Body of pancreas (tissue), 4 donors: ENCODE data around the gene ETV5. TPM values are rescaled to one million over a fixed set of nuclear protein-coding genes. Genes with fewer than 3 reads are reported as not detected.

Experiments
- ATAC-seq: fragments of 150-250 bp; one replicate; pipeline ENCODE4 v1.9.1; 2016
- DNase-seq, 4 donors: peaks; one replicate each; pipeline ENCODE4 v3.0.0-alpha.2; 2019
- H3K27ac ChIP-seq, 4 donors: fragments of 200-600 bp; sonication (generic); 1 replicate in 3 of 4; 2 replicates in 1 of 4; pipeline versions ENCODE4 v1.5.1 to v1.6.1; 2016 to 2019; ENCODE audit warnings: mild to moderate bottlenecking in 1 of 4, mixed read lengths in 1 of 4, moderate library complexity in 1 of 4
- H3K27me3 ChIP-seq, 2 donors: fragments of 200-600 bp; sonication (generic); one replicate each; pipeline ENCODE4 v1.6.0; 2016; ENCODE audit warnings: mild to moderate bottlenecking in 1 of 2
- H3K36me3 ChIP-seq, 2 donors: fragments of 200-600 bp; sonication (generic); replicated peaks in 1 of 2; 2 replicates each; pipeline ENCODE4 v1.5.1; 2016; ENCODE audit warnings: low read depth in 2 of 2; ENCODE audit not compliant: insufficient read depth in 1 of 2
- H3K4me1 ChIP-seq: fragments of 200-600 bp; sonication (generic); one replicate; pipeline ENCODE4 v1.6.0; 2016
- H3K4me3 ChIP-seq, 2 donors: fragments of 200-600 bp; sonication (generic); 1 replicate in 1 of 2; 2 replicates in 1 of 2; pipeline ENCODE4 v1.5.1; 2016 to 2019
- H3K9me3 ChIP-seq, 3 donors: fragments of 200-600 bp; sonication (generic); 1 replicate in 2 of 3; 2 replicates in 1 of 3; pipeline ENCODE4 v1.5.1; 2016
- POLR2A ChIP-seq, 3 donors: fragments of 450-650 bp; IDR thresholded peaks; one replicate each; pipeline ENCODE4 v1.6.1; 2016; ENCODE audit warnings: antibody characterized with exemption in 3 of 3, mild to moderate bottlenecking in 2 of 3
- WGBS, 2 donors: methylation state at CpG; one replicate each; pipeline ENCODE4 v1.1.5; 2017; 5-methylcytosine and 5-hydroxymethylcytosine counted together
- intact Hi-C: fragments of 100-400 bp; cut with DNase I; formaldehyde crosslinking; loops from one replicate; pipeline ENCODE4 v1.15.1; 2023
- total RNA-seq, 2 donors: library from RNA; depleted of rRNA; stranded (reverse); fragments of >200 nt; gene quantifications; one replicate each; pipeline ENCODE4 v1.1.0, GENCODE V29; 2016
- TF ChIP-seq, protein P1 (sequence below), 7 experiments: fragments of 450-650 bp in 4 of 7; fragments of 200-600 bp in 3 of 7; sonication (generic) in 3 of 7; IDR thresholded peaks; one replicate each; pipeline ENCODE4 v1.5.1; 2016 to 2019; ENCODE audit warnings: antibody characterized with exemption in 7 of 7

ETV5 gene
- total RNA-seq, 2 donors from 2014 or later = 14.5 to 39.2 TPM

DNA sequence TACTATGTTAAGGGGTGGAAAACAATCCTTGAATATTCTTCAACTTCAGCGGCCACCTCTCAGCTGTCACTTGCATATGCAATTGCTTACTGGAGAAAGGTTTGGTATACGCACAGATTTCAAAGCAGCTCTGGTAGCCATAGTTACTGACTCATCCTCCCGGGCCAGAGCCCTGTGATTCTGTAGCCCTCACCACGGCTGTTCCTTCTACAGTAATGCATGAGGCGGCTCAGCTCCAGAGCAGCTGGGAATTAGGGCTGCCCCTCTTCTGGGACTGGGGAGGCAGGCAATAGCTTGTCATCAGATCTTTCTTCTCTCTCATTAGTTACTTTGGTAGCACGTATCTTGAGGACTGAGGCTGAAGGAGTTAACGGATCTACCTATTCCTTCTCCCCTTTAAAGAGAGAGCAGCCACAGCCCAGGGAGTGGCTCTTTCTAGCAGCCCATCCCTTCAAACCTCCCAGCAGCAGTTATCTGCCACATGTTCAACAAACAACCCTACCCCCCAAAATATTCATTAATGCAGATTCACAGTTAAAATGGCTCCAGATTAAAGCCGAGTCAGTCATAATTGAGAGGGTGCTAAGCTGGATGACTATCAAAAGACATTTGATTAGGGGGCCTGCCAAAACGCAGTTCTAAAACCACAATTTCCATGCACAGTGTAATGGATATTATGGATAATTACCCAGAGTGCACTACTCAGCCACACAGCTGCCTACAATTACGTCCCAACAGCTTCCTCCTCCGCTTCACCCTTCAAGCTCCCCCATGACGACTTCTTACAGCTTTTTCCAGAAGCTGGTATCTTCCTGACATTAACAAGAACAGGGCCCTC is 54.7 kb downstream of the ETV5 start:
- Histone ChIP-seq H3K36me3 (peaks cover 5 to 9% of the 10 kb centered on the region in 2 donors), H3K4me3 (no peak overlapping the region), H3K9me3 (no peaks in the 10 kb centered on the region), H3K4me1 (peaks cover 6% of the 10 kb centered on the region), H3K27ac (peak overlapping the region in 2 of 4 donors; percentile 46 to 49), H3K27me3 (no peaks in the 10 kb centered on the region)
- 87% methylated on average over 12 of the region's 12 CpGs for WGBS, 2 donors
- DNase-seq = no peak
- TF ChIP-seq POLR2A (IDR thresholded peaks at IDR 0.05) = no peak
- TF ChIP-seq, protein P1, sequence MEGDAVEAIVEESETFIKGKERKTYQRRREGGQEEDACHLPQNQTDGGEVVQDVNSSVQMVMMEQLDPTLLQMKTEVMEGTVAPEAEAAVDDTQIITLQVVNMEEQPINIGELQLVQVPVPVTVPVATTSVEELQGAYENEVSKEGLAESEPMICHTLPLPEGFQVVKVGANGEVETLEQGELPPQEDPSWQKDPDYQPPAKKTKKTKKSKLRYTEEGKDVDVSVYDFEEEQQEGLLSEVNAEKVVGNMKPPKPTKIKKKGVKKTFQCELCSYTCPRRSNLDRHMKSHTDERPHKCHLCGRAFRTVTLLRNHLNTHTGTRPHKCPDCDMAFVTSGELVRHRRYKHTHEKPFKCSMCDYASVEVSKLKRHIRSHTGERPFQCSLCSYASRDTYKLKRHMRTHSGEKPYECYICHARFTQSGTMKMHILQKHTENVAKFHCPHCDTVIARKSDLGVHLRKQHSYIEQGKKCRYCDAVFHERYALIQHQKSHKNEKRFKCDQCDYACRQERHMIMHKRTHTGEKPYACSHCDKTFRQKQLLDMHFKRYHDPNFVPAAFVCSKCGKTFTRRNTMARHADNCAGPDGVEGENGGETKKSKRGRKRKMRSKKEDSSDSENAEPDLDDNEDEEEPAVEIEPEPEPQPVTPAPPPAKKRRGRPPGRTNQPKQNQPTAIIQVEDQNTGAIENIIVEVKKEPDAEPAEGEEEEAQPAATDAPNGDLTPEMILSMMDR (IDR thresholded peaks at IDR 0.05) = no peak
- intact Hi-C loops = no loop called here
- ATAC-seq = no peak

DNA sequence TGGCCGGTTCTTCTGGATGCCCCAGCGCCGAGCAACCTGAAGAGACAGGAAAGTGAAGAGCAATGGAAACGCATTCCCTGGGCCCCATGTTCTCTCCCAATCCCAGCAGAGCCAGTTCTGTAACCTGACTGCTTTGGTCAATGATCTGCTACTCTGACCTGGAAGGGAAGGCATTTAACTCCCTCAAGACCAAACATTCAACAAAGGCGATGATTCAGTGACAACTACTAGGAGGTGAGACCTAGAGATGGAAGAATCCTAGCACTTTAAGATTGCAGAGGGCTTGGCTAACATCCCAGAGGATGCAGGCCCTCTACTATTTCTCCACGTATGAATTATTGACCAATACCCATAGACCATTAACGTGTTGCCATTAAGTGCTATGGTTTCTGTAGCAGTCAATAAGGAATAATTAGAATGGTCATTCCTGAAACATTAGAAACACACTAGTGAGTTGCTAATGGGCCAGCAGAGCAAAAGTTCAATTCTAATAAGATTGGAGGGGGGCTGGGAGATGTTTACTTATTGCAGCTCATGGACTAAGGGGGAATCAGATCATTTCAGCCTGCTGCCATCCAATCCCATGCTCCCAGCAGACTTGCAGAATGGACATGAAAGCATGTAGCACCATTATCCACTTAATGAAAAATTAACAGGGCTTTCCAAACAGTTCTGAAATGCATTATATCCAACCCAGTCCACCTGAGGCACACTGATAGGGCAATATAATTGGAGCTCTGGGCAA is 56.6 kb downstream of the ETV5 start:
- intact Hi-C loops = no loop called here
- no peak overlapping the region for H3K4me3 ChIP-seq
- H3K27me3 ChIP-seq = no peaks in the 10 kb centered on the region
- H3K4me1 ChIP-seq = peaks cover 6% of the 10 kb centered on the region
- ATAC-seq = no peak
- DNase-seq = no peak
- 65 to 78% methylated on average over 7 of the region's 7 CpGs for WGBS, 2 donors
- no peaks in the 10 kb centered on the region for H3K9me3 ChIP-seq
- peaks cover 5 to 9% of the 10 kb centered on the region in 2 donors for H3K36me3 ChIP-seq
- no peak overlapping the region for H3K27ac ChIP-seq
- TF ChIP-seq, protein P1 (IDR thresholded peaks at IDR 0.05) = no peak
- no peak for TF ChIP-seq POLR2A (IDR thresholded peaks at IDR 0.05)

DNA sequence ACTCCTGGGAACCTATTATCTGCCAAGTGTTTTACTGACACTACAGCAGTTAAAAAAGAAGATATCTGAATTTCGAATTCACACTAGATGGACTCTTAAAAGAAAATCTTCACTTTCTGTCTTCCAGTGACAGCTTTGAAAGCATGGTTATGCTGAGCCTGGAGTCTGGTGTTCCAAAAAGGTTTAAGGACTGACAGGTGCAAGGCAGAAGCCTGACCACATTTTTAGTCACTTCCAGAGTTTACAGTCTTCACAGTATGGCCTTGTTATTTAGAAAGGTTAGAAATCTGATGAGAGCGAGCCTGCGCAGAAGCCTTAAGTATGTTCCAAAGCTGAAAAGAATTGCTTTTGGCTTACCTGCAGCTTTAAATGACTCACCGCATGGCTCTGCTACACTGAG is 59.9 kb downstream of the ETV5 start:
- intact Hi-C loops = no loop called here
- Histone ChIP-seq H3K36me3 (peaks cover 5 to 9% of the 10 kb centered on the region in 2 donors), H3K4me3 (no peak overlapping the region), H3K4me1 (peaks cover 21% of the 10 kb centered on the region), H3K27ac (no peak overlapping the region), H3K9me3 (no peaks in the 10 kb centered on the region), H3K27me3 (no peaks in the 10 kb centered on the region)
- ATAC-seq (no peak), DNase-seq (no peak)
- no peak for TF ChIP-seq POLR2A (IDR thresholded peaks at IDR 0.05)
- TF ChIP-seq, protein P1 (IDR thresholded peaks at IDR 0.05) = no peak
- WGBS, 2 donors = 94 to 95% methylated on average over 4 of the region's 4 CpGs

DNA sequence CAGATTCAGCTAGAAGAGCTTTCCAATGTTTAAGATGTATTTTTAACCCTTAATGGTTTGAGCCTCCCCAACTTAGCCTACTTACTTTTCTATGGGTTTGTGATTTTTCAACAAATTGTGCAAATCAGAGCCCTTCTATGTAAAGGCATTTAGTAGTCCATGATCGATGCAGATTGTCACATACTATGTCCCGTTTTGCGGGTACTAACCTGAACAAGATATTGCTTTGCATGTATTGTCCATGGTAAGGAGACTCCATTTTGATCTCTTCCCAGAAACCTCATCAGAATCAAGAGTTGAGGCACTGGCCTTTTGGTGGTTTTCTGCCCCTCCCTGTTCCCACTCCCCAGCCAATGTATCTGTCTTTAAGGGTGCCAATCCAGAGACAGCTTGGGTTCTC is 60.8 kb downstream of the ETV5 start:
- 90 to 97% methylated on average over 3 of the region's 3 CpGs for WGBS, 2 donors
- no peaks in the 10 kb centered on the region for H3K9me3 ChIP-seq

More for the DNA sequence above, 60.8 kb downstream of the ETV5 start:
- ATAC-seq = no peak
- no peak for DNase-seq
- no peak for TF ChIP-seq POLR2A (IDR thresholded peaks at IDR 0.05)
- TF ChIP-seq, protein P1 (IDR thresholded peaks at IDR 0.05) = no peak
- intact Hi-C loops = no loop called here
- no peak overlapping the region for H3K27ac ChIP-seq
- peaks cover 5 to 9% of the 10 kb centered on the region in 2 donors for H3K36me3 ChIP-seq
- no peak overlapping the region for H3K4me3 ChIP-seq
- H3K27me3 ChIP-seq = no peaks in the 10 kb centered on the region
- H3K4me1 ChIP-seq = peaks cover 26% of the 10 kb centered on the region
